ENCODE results near the gene BMPR1A.

Gene BMPR1A

GRCh38 chr10:86716466-86716865 is 40.0 kb upstream of the BMPR1A start:
- Histone ChIP-seq H3K9ac (ENCODE audit: low read length) (no peak overlapping the region), H3K27ac (ENCODE audit: low read depth, low read length) (no peak overlapping the region), H3K4me1 (ENCODE audit: control insufficient read depth, insufficient read depth, low read length) (peaks cover 5% of the 10 kb centered on the region), H3K36me3 (ENCODE audit: control insufficient read depth, insufficient read depth, low read length) (no peaks in the 10 kb centered on the region), H3K4me3 (ENCODE audit: low read length) (no peak overlapping the region), H3K27me3 (ENCODE audit: control insufficient read depth, insufficient read depth, low read length) (no peaks in the 10 kb centered on the region)

- no peaks in the 10 kb centered on the region for H3K36me3 ChIP-seq (ENCODE audit: control insufficient read depth, insufficient read depth, low read length)
- no peak overlapping the region for H3K4me3 ChIP-seq (ENCODE audit: low read length)
- no peak overlapping the region for H3K27ac ChIP-seq (ENCODE audit: low read depth, low read length)
- no peaks in the 10 kb centered on the region for H3K4me1 ChIP-seq (ENCODE audit: control insufficient read depth, insufficient read depth, low read length)
- H3K9ac ChIP-seq (ENCODE audit: low read length), result no peak overlapping the region
- no peaks in the 10 kb centered on the region for H3K27me3 ChIP-seq (ENCODE audit: control insufficient read depth, insufficient read depth, low read length)
Observed at GRCh38 chr10:86718556-86718955, 37.9 kb upstream of the BMPR1A start.

GRCh38 chr10:86721232-86721631 is 35.2 kb upstream of the BMPR1A start:
- Histone ChIP-seq H3K9ac (ENCODE audit: low read length) (no peak overlapping the region), H3K27me3 (ENCODE audit: control insufficient read depth, insufficient read depth, low read length) (no peaks in the 10 kb centered on the region), H3K4me1 (ENCODE audit: control insufficient read depth, insufficient read depth, low read length) (no peaks in the 10 kb centered on the region), H3K27ac (ENCODE audit: low read depth, low read length) (no peak overlapping the region), H3K4me3 (ENCODE audit: low read length) (no peak overlapping the region), H3K36me3 (ENCODE audit: control insufficient read depth, insufficient read depth, low read length) (peaks cover 2% of the 10 kb centered on the region)

- H3K9ac ChIP-seq (ENCODE audit: low read length), result no peak overlapping the region
- H3K27ac ChIP-seq (ENCODE audit: low read depth, low read length), result no peak overlapping the region
- no peaks in the 10 kb centered on the region for H3K4me1 ChIP-seq (ENCODE audit: control insufficient read depth, insufficient read depth, low read length)
- no peak overlapping the region for H3K4me3 ChIP-seq (ENCODE audit: low read length)
- H3K27me3 ChIP-seq (ENCODE audit: control insufficient read depth, insufficient read depth, low read length), result no peaks in the 10 kb centered on the region
- peaks cover 2% of the 10 kb centered on the region for H3K36me3 ChIP-seq (ENCODE audit: control insufficient read depth, insufficient read depth, low read length)
Observed at GRCh38 chr10:86723009-86723408, 33.4 kb upstream of the BMPR1A start.

GRCh38 chr10:86724445-86724844 is 32.0 kb upstream of the BMPR1A start:
- no peak overlapping the region for H3K27ac ChIP-seq (ENCODE audit: low read depth, low read length)
- H3K27me3 ChIP-seq (ENCODE audit: control insufficient read depth, insufficient read depth, low read length), result no peaks in the 10 kb centered on the region
- no peaks in the 10 kb centered on the region for H3K4me1 ChIP-seq (ENCODE audit: control insufficient read depth, insufficient read depth, low read length)
- no peak overlapping the region for H3K9ac ChIP-seq (ENCODE audit: low read length)
- no peak overlapping the region for H3K4me3 ChIP-seq (ENCODE audit: low read length)
- H3K36me3 ChIP-seq (ENCODE audit: control insufficient read depth, insufficient read depth, low read length), result peaks cover 2% of the 10 kb centered on the region

- Histone ChIP-seq H3K4me1 (ENCODE audit: control insufficient read depth, insufficient read depth, low read length) (peaks cover 6% of the 10 kb centered on the region), H3K36me3 (ENCODE audit: control insufficient read depth, insufficient read depth, low read length) (peaks cover 2% of the 10 kb centered on the region)
Observed at GRCh38 chr10:86725980-86726676, 30.3 kb upstream of the BMPR1A start.

GRCh38 chr10:86726677-86726999 is 29.8 kb upstream of the BMPR1A start:
- Histone ChIP-seq H3K27ac (ENCODE audit: low read depth, low read length) (peak overlapping the region; percentile 65), H3K27me3 (ENCODE audit: control insufficient read depth, insufficient read depth, low read length) (no peaks in the 10 kb centered on the region), H3K9ac (ENCODE audit: low read length) (no peak overlapping the region), H3K4me1 (ENCODE audit: control insufficient read depth, insufficient read depth, low read length) (peaks cover 6% of the 10 kb centered on the region), H3K36me3 (ENCODE audit: control insufficient read depth, insufficient read depth, low read length) (peaks cover 2% of the 10 kb centered on the region), H3K4me3 (ENCODE audit: low read length) (no peak overlapping the region)

More at GRCh38 chr10:86725980-86726676, 30.3 kb upstream of the BMPR1A start:
- Histone ChIP-seq H3K27ac (ENCODE audit: low read depth, low read length) (peak overlapping the region; percentile 65), H3K9ac (ENCODE audit: low read length) (no peak overlapping the region), H3K27me3 (ENCODE audit: control insufficient read depth, insufficient read depth, low read length) (no peaks in the 10 kb centered on the region), H3K4me3 (ENCODE audit: low read length) (no peak overlapping the region)

- Histone ChIP-seq H3K27ac (ENCODE audit: low read depth, low read length) (peak overlapping the region; percentile 65), H3K4me3 (ENCODE audit: low read length) (no peak overlapping the region), H3K4me1 (ENCODE audit: control insufficient read depth, insufficient read depth, low read length) (peaks cover 10% of the 10 kb centered on the region), H3K27me3 (ENCODE audit: control insufficient read depth, insufficient read depth, low read length) (no peaks in the 10 kb centered on the region), H3K36me3 (ENCODE audit: control insufficient read depth, insufficient read depth, low read length) (peaks cover 2% of the 10 kb centered on the region), H3K9ac (ENCODE audit: low read length) (no peak overlapping the region)
Observed at GRCh38 chr10:86727470-86727869, 28.9 kb upstream of the BMPR1A start.

GRCh38 chr10:86728056-86728455 is 28.4 kb upstream of the BMPR1A start:
- peaks cover 15% of the 10 kb centered on the region for H3K4me1 ChIP-seq (ENCODE audit: control insufficient read depth, insufficient read depth, low read length)
- no peak overlapping the region for H3K4me3 ChIP-seq (ENCODE audit: low read length)
- H3K9ac ChIP-seq (ENCODE audit: low read length), result no peak overlapping the region
- peaks cover 2% of the 10 kb centered on the region for H3K36me3 ChIP-seq (ENCODE audit: control insufficient read depth, insufficient read depth, low read length)
- peak overlapping the region; percentile 65 for H3K27ac ChIP-seq (ENCODE audit: low read depth, low read length)
- no peaks in the 10 kb centered on the region for H3K27me3 ChIP-seq (ENCODE audit: control insufficient read depth, insufficient read depth, low read length)

GRCh38 chr10:86729677-86730076 is 26.7 kb upstream of the BMPR1A start:
- Histone ChIP-seq H3K9ac (ENCODE audit: low read length) (no peak overlapping the region), H3K4me1 (ENCODE audit: control insufficient read depth, insufficient read depth, low read length) (peaks cover 29% of the 10 kb centered on the region), H3K4me3 (ENCODE audit: low read length) (no peak overlapping the region), H3K27ac (ENCODE audit: low read depth, low read length) (peak overlapping the region; percentile 100), H3K27me3 (ENCODE audit: control insufficient read depth, insufficient read depth, low read length) (no peaks in the 10 kb centered on the region), H3K36me3 (ENCODE audit: control insufficient read depth, insufficient read depth, low read length) (no peaks in the 10 kb centered on the region)

- H3K36me3 ChIP-seq (ENCODE audit: control insufficient read depth, insufficient read depth, low read length), result no peaks in the 10 kb centered on the region
Observed at GRCh38 chr10:86730227-86730626, 26.2 kb upstream of the BMPR1A start.

GRCh38 chr10:86732771-86733170 is 23.6 kb upstream of the BMPR1A start:
- Histone ChIP-seq H3K36me3 (ENCODE audit: control insufficient read depth, insufficient read depth, low read length) (no peaks in the 10 kb centered on the region), H3K9ac (ENCODE audit: low read length) (peak overlapping the region; percentile 41), H3K27ac (ENCODE audit: low read depth, low read length) (peak overlapping the region; percentile 100), H3K27me3 (ENCODE audit: control insufficient read depth, insufficient read depth, low read length) (no peaks in the 10 kb centered on the region), H3K4me1 (ENCODE audit: control insufficient read depth, insufficient read depth, low read length) (peaks cover 35% of the 10 kb centered on the region), H3K4me3 (ENCODE audit: low read length) (peak overlapping the region; percentile 26)

More at GRCh38 chr10:86730227-86730626, 26.2 kb upstream of the BMPR1A start:
- Histone ChIP-seq H3K4me1 (ENCODE audit: control insufficient read depth, insufficient read depth, low read length) (peaks cover 30% of the 10 kb centered on the region), H3K27ac (ENCODE audit: low read depth, low read length) (peak overlapping the region; percentile 100), H3K4me3 (ENCODE audit: low read length) (no peak overlapping the region), H3K9ac (ENCODE audit: low read length) (no peak overlapping the region), H3K27me3 (ENCODE audit: control insufficient read depth, insufficient read depth, low read length) (no peaks in the 10 kb centered on the region)

- no peaks in the 10 kb centered on the region for H3K27me3 ChIP-seq (ENCODE audit: control insufficient read depth, insufficient read depth, low read length)
- H3K36me3 ChIP-seq (ENCODE audit: control insufficient read depth, insufficient read depth, low read length), result no peaks in the 10 kb centered on the region
- peak overlapping the region; percentile 100 for H3K27ac ChIP-seq (ENCODE audit: low read depth, low read length)
- H3K4me3 ChIP-seq (ENCODE audit: low read length), result peak overlapping the region; percentile 26
- peak overlapping the region; percentile 41 for H3K9ac ChIP-seq (ENCODE audit: low read length)
- peaks cover 39% of the 10 kb centered on the region for H3K4me1 ChIP-seq (ENCODE audit: control insufficient read depth, insufficient read depth, low read length)
Observed at GRCh38 chr10:86733260-86733671, 23.2 kb upstream of the BMPR1A start.

Measured in rectal smooth muscle tissue (tissue), 1 donor.